H1 (cell line): Measurements from ENCODE around the gene OTOP3. TPM values are rescaled to one million over a fixed set of nuclear protein-coding genes. Genes with fewer than 3 reads are reported as not detected.
"Not testable (repeated sequence)": the region's sequence is repeated elsewhere in the genome, so short reads cannot be mapped to it uniquely, and the experiment has no call there.

Experiments
- CTCF ChIA-PET: fragments of 300-600 bp; sonication (Branson Sonifier 250); formaldehyde crosslinking; loops from one replicate; lab custom pipeline; 2021; ENCODE audit not compliant: partially characterized antibody; lab: Charles Lee
- POLR2A ChIA-PET: fragments of 300-600 bp; sonication (Branson Sonifier 250); formaldehyde crosslinking; loops from one replicate; lab custom pipeline; 2021; ENCODE audit warnings: inconsistent platforms; ENCODE audit not compliant: partially characterized antibody; lab: Charles Lee
- DNase-seq, 2 experiments: peaks; one replicate each; pipeline versions ENCODE4 v3.0.0 to v3.0.0-alpha.2; 2010 to 2022; ENCODE audit warnings: low spot score in 2 of 2, low read depth in 1 of 2, mixed read lengths in 1 of 2
- FAIRE-seq: peaks from 2 replicates; lab custom pipeline; 2011; peaks lifted over from hg19 to GRCh38; lab: Jason Lieb, UNC
- H2AFZ ChIP-seq: 2 replicates; pipeline ENCODE4 v1.8.1; 2012; ENCODE audit warnings: low read length, inconsistent platforms
- H2AK5ac ChIP-seq: 2 replicates; pipeline ENCODE4 v1.6.1; 2013; ENCODE audit warnings: low read depth, low read length
- H2BK120ac ChIP-seq: replicated peaks from 2 replicates; pipeline ENCODE3; 2013; ENCODE audit warnings: low read depth, low read length, inconsistent platforms
- H2BK12ac ChIP-seq: 2 replicates; pipeline ENCODE4 v1.6.1; 2013; ENCODE audit warnings: low read depth, low read length
- H2BK15ac ChIP-seq: 2 replicates; pipeline ENCODE4 v1.6.1; 2013; ENCODE audit warnings: low read length
- H2BK20ac ChIP-seq: 2 replicates; pipeline ENCODE4 v1.6.1; 2013; ENCODE audit warnings: low read length
- H2BK5ac ChIP-seq: 2 replicates; pipeline ENCODE4 v1.6.1; 2013; ENCODE audit warnings: low read depth, low read length
- H3K14ac ChIP-seq: 2 replicates; pipeline ENCODE4 v1.6.1; 2013; ENCODE audit warnings: inconsistent platforms; ENCODE audit not compliant: insufficient read length
- H3K18ac ChIP-seq: 2 replicates; pipeline ENCODE4 v1.6.1; 2013; ENCODE audit warnings: low read length; ENCODE audit errors: extremely low read depth
- H3K23ac ChIP-seq: 2 replicates; pipeline ENCODE4 v1.6.1; 2013; ENCODE audit warnings: inconsistent platforms; ENCODE audit not compliant: insufficient read length
- H3K23me2 ChIP-seq: 2 replicates; pipeline ENCODE4 v1.6.1; 2013; ENCODE audit warnings: low read depth, low read length
- H3K27ac ChIP-seq: 2 replicates; pipeline ENCODE4 v1.6.1; 2011; ENCODE audit warnings: low read depth, low read length, inconsistent platforms
- H3K27me3 ChIP-seq, 4 experiments: replicated peaks in 1 of 4; 1 replicate in 1 of 4; 2 replicates in 3 of 4; pipeline versions ENCODE4 v1.6.1 to v1.8.1; 2011 to 2013; ENCODE audit warnings: low read length in 3 of 4, mild to moderate bottlenecking in 3 of 4, inconsistent platforms in 2 of 4, mixed read lengths in 2 of 4, moderate library complexity in 1 of 4; ENCODE audit not compliant: control insufficient read depth in 3 of 4, insufficient read depth in 3 of 4; ENCODE audit errors: extremely low read depth in 1 of 4
- H3K36me3 ChIP-seq, 4 experiments: 2 replicates each; pipeline versions ENCODE4 v1.6.1 to v1.8.1; 2011 to 2013; ENCODE audit warnings: mild to moderate bottlenecking in 4 of 4, low read length in 3 of 4, moderate library complexity in 2 of 4, control low read depth in 1 of 4, inconsistent platforms in 1 of 4; ENCODE audit not compliant: insufficient read depth in 4 of 4, control insufficient read depth in 2 of 4
- H3K4ac ChIP-seq: replicated peaks from 2 replicates; pipeline ENCODE3; 2013; ENCODE audit warnings: low read length, low read depth, mixed read lengths, inconsistent platforms; ENCODE audit not compliant: insufficient read length
- H3K4me1 ChIP-seq, 4 experiments: replicated peaks in 1 of 4; 1 replicate in 1 of 4; 2 replicates in 3 of 4; pipeline versions ENCODE4 v1.6.1 to v1.8.1; 2011 to 2013; ENCODE audit warnings: low read length in 3 of 4, inconsistent platforms in 2 of 4, mixed read lengths in 1 of 4; ENCODE audit not compliant: insufficient read depth in 4 of 4, control insufficient read depth in 3 of 4
- H3K4me2 ChIP-seq, 2 experiments: 2 replicates each; pipeline versions ENCODE4 v1.6.1 to v1.8.1; 2011 to 2013; ENCODE audit warnings: low read depth in 2 of 2, low read length in 2 of 2, control low read depth in 1 of 2, inconsistent platforms in 1 of 2, mild to moderate bottlenecking in 1 of 2; ENCODE audit not compliant: insufficient read depth in 1 of 2
- H3K4me3 ChIP-seq, 4 experiments: fragments of 200-600, 300-600 bp in 1 of 4; sonication (generic), shearing (Covaris generic), sonication (Bioruptor Twin) in 1 of 4; 2 replicates each; pipeline versions ENCODE4 v1.5.1 to v1.8.1; 2011 to 2016; ENCODE audit warnings: low read length in 4 of 4, low read depth in 3 of 4, control low read depth in 2 of 4, inconsistent platforms in 2 of 4, mild to moderate bottlenecking in 2 of 4, mixed read lengths in 1 of 4, moderate library complexity in 1 of 4; ENCODE audit not compliant: insufficient read depth in 2 of 4; ENCODE audit errors: extremely low read depth in 1 of 4
- H3K56ac ChIP-seq: replicated peaks from 2 replicates; pipeline ENCODE3; 2013; ENCODE audit warnings: low read depth, mild to moderate bottlenecking, mixed read lengths, low read length, inconsistent platforms; ENCODE audit not compliant: insufficient read length
- H3K79me1 ChIP-seq: 2 replicates; pipeline ENCODE4 v1.6.1; 2013; ENCODE audit warnings: low read depth, low read length, control low read depth
- H3K79me2 ChIP-seq, 2 experiments: 2 replicates each; pipeline versions ENCODE4 v1.6.1 to v1.8.1; 2012 to 2013; ENCODE audit warnings: low read length in 2 of 2, mild to moderate bottlenecking in 2 of 2, inconsistent platforms in 1 of 2; ENCODE audit not compliant: insufficient read depth in 2 of 2, control insufficient read depth in 1 of 2
- H3K9ac ChIP-seq, 4 experiments: replicated peaks in 1 of 4; 1 replicate in 1 of 4; 2 replicates in 3 of 4; pipeline versions ENCODE4 v1.6.1 to v1.8.1; 2011 to 2013; ENCODE audit warnings: low read depth in 3 of 4, low read length in 3 of 4, control low read depth in 2 of 4, mild to moderate bottlenecking in 2 of 4, moderate library complexity in 2 of 4, inconsistent platforms in 1 of 4; ENCODE audit errors: extremely low read depth in 1 of 4
- H3K9me3 ChIP-seq, 2 experiments: 2 replicates each; pipeline versions ENCODE4 v1.6.1 to v1.8.1; 2012 to 2013; ENCODE audit warnings: mild to moderate bottlenecking in 2 of 2, moderate library complexity in 2 of 2, control low read depth in 1 of 2, inconsistent platforms in 1 of 2, low read depth in 1 of 2, low read length in 1 of 2, mixed read lengths in 1 of 2; ENCODE audit not compliant: insufficient read depth in 2 of 2
- H4K20me1 ChIP-seq, 2 experiments: replicated peaks in 1 of 2; 2 replicates each; pipeline versions ENCODE3 to v1.8.1; 2011 to 2013; ENCODE audit warnings: inconsistent platforms in 2 of 2, low read length in 2 of 2, mild to moderate bottlenecking in 1 of 2; ENCODE audit not compliant: insufficient read depth in 2 of 2, control insufficient read depth in 1 of 2
- H4K5ac ChIP-seq: 2 replicates; pipeline ENCODE4 v1.6.1; 2013; ENCODE audit warnings: low read length, low read depth, mixed read lengths, inconsistent platforms; ENCODE audit not compliant: insufficient read length
- H4K8ac ChIP-seq: 2 replicates; pipeline ENCODE4 v1.8.0; 2013; ENCODE audit warnings: mild to moderate bottlenecking, moderate library complexity, low read length, inconsistent platforms; ENCODE audit not compliant: insufficient read depth; ENCODE audit errors: extremely low read depth
- H4K91ac ChIP-seq: replicated peaks from 2 replicates; pipeline ENCODE3; 2013; ENCODE audit warnings: low read length, mixed read lengths, inconsistent platforms; ENCODE audit not compliant: insufficient read length
- WGBS, 2 experiments: shearing (Covaris generic) in 1 of 2; methylation state at CpG; one replicate each; pipeline versions ENCODE4 v1.1.6 to v1.1.7; 2013 to 2015; ENCODE audit warnings: low lambda C conversion rate in 2 of 2, mixed read lengths in 2 of 2, inconsistent platforms in 1 of 2, low coverage in 1 of 2, missing lambda C conversion rate in 1 of 2; ENCODE audit not compliant: insufficient replicate concordance in 2 of 2, insufficient coverage in 1 of 2, insufficient read length in 1 of 2; ENCODE audit errors: extremely low coverage in 1 of 2, missing lambda C conversion rate in 1 of 2; 5-methylcytosine and 5-hydroxymethylcytosine counted together
- polyA plus RNA-seq, 7 experiments: library from polyadenylated mRNA; depleted of rRNA in 3 of 7; stranded (reverse) in 5 of 7; unstranded in 2 of 7; fragments of >200 nt in 5 of 7; fragments of 200-250 nt in 2 of 7; gene quantifications; 1 replicate in 5 of 7; 2 replicates in 1 of 7; 4 replicates in 1 of 7; pipeline versions ENCODE4 v1.2.1 to v1.2.3, GENCODE V29; 2011 to 2013; ENCODE audit warnings: missing spikeins in 2 of 7, mixed read lengths in 2 of 7
- total RNA-seq: library from RNA; stranded (reverse); fragmentation: NEBNext Ultra II Directional; extraction: Animal tissue kit (Norgen Biotek cat#: 25700); gene quantifications from 2 replicates; pipeline ENCODE4 v1.2.1, GENCODE V29; 2021

OTOP3 gene
- total and polyA plus RNA-seq, 2 of the 8 experiments (the other 6 are each of a cell fraction or from before 2014, with no cell fraction given): 0.05 TPM; not detected in 1

DNA sequence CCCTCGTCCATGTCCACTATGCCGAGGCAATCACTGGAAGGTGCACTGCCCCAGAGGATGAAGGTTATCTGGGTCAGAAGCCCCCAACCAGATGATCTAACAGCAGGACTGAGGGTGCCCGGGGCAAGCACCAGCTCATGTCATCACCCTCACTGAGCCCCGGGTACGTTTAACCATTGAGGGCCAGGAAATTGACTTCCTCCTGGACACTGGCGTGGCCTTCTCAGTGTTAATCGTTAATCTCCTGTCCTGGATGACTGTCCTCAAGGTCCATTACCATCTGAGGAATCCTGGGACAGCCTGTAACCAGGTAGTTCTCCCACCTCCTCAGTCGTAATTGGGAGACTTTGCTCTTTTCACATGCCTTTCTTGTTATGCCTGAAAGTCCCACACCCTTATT is 24.3 kb upstream of the OTOP3 start:
- H3K23ac ChIP-seq: not testable (repeated sequence)

More for the DNA sequence above, 24.3 kb upstream of the OTOP3 start:
- DNase-seq, H3K18ac ChIP-seq, H3K4me2 ChIP-seq, H3K9ac ChIP-seq, H3K27ac ChIP-seq, POLR2A ChIA-PET, H3K79me1 ChIP-seq, H4K20me1 ChIP-seq, H2BK12ac ChIP-seq, H3K14ac ChIP-seq, H3K79me2 ChIP-seq, H2AFZ ChIP-seq, H2BK20ac ChIP-seq, H2BK120ac ChIP-seq, H3K36me3 ChIP-seq, H4K5ac ChIP-seq, H2BK15ac ChIP-seq, H3K27me3 ChIP-seq, H3K4ac ChIP-seq, H3K4me3 ChIP-seq, H3K23me2 ChIP-seq, FAIRE-seq, H3K9me3 ChIP-seq, H4K8ac ChIP-seq, H2AK5ac ChIP-seq, H4K91ac ChIP-seq, H2BK5ac ChIP-seq, H3K56ac ChIP-seq: not testable (repeated sequence)
- H3K4me1 ChIP-seq: peaks cover 3 to 12% (median 8%) of the 10 kb centered on the region in 4 experiments; a peak in 4 of 7 replicates
- WGBS, 2 experiments: 83% methylated on average over 8 of the region's 8 CpGs; no CpG with 5 or more reads in 1 of the 2 experiments
- CTCF ChIA-PET: interaction anchor here (1.0 to 49.9 kb wide), 4 partner anchors 10 to 49 kb away, joined by 3 to 1072 read pairs (median 4); no protein-coding TSS in a partner anchor
